NCI-H128 (cell line): Measurements from ENCODE around the gene SCD5.

Source experiments
- DNase-seq: peaks from one replicate; lab custom pipeline; 2025; ENCODE audit not compliant: unreplicated experiment; lab: John Stamatoyannopoulos, UW

The SCD5 gene

DNA sequence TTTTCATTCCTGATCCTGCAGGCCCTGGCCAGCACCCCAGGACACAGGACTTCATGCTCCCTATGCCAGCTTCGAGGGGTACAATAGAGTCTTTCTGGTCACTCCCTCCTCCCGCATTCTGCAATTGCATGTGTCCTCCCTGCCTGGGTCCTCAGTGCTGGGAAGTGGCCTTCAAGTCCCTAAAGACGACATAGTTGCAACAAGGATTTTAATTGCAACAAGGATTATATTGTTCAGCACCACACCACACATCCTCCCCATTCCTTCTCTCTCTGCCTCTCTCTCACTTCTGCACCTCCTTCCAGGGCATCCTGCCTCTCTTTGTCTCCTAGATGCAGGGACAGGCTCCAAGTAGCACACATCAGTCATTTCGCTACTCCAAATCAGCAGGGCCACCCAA lies 25.5 kb downstream of the SCD5 start:
- DNase-seq = no peak

DNA sequence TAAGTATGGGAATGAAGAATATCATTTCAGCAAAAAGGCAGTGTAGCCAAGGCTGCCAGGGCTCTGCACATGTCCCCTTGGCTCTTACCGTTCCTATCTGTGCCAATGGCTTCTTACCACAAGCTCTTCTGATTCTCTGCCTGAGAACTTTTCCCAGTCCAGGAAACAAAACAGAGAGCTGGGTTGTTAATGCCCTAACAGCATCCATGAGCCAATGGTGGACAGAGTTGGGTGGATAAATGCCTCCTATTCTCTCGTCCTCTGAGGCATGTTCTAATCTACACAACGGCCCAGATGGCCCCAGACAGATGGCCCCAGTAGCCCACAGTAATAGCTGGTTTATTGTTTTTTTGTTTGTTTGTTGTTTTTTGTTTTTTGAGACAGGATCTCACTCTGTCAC lies 28.0 kb downstream of the SCD5 start:
- DNase-seq = no peak

DNA sequence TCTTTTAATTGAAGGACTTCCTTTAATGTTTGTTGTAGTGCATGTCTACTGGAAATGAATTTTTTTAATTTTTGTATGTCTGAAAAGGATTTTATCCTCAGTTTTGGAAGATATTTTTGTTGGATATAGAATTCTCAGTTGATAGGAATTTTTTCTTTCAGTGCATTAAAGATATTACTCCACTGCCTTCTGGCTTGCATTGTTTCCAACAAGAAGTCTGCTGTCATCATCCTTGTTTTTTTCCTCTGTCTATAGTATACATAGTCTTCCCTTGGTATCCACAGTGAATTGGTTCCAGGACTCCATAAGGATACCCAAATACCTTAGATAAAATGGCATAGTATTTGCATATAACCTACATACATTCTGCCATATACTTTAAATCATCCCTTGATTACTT lies 33.5 kb downstream of the SCD5 start:
- DNase-seq = no peak

DNA sequence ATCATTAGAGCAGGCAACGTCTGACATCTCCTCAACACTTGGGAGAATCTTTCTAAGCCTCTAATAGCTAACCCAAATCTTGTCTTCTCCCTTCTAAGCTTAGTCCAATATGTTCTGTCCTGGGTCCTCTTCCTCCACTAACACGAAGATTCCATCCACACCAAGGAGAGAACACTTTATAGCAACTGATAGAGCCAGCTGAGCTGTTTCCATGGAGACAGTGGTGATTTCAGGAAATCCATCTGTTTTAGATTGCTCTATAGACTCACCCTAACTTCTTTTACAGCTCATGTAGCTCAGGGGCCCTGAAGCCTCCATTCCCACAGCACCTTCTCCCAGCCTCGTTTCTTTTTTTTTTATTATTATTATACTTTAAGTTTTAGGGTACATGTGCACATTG lies 37.4 kb downstream of the SCD5 start:
- no peak for DNase-seq

DNA sequence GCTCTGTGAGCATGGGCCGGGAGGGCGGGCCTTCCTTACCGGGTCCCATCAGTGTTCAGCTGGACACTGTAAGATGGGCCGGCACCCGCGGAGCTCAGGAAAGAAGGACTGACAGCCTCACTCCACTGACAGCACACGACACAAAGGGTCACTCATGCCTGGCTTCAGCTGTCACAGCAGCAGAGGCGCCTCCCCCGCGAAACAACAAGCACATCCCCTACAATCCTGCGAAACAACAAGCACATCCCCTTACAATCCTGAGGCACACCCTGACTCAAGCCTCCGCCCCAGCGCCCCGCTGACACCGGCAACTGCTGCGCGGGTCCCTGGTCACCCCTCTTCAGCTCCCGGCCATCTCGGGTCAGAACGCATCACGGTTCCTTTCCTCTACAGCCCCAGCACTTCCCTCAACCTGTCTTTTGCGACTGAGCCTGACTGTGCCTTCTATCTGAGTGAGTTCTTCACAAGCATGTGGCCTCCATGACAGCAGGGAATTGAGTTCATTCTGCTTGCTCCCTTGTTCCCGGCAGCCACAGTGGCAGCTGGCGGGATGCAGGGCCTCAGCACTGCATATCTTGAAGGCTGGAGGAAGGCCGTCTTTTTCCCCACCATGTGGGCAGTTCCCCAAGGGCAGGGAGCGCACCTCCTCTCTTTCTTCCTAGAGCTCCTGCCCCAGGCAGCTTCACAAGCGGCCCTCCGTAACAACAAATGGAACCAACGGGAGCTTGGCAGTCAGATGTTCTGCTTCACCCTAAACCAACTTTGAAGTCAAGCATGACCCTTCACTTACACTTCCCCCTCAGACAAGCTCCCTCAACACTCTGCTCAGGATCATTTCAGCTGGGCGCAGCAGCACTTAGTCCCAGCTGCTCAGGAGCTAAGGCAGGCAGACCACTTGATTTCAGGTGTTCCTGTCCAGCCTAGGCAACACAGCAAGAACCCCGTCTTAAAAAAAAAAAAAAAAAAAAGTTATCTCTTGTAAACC lies 39.6 kb downstream of the SCD5 start:
- no peak for DNase-seq

DNA sequence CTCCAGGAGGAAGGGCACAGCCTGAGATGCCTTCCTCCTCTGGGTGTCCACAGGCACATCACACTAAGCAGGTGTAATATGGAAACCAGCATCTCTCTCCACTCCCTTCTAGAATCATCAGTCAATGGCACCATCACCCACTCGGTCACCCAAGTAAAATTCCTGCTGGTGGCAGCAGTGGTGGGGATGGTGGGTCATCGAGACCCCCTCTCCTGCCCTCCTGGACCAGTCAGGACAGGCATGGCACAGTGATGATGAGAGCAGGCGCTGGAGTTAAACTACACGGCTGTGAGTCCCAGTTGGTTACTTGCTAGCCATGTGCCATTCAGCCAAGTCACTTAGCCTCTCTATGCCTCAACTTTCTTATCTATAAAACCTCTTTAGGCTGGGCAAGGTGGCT lies 42.5 kb downstream of the SCD5 start:
- DNase-seq = no peak

DNA sequence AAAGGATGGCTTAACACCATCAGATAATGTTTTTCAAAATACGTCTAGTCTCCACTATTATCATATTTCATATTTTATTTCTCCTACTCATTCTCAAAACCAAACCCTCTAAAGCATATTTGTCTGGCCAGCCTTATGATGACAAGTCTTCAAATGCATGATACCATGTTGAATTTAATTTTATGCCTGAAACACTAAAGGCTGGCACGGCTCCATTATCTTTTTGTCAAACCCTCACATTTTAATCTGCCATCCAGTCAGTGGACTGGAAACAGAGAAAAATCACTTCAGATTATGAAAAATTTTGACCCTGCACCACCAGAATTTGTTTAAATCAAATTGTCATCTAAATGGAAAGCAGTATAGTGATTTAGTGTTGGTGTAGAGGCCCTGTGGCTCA lies 42.9 kb downstream of the SCD5 start:
- no peak for DNase-seq

DNA sequence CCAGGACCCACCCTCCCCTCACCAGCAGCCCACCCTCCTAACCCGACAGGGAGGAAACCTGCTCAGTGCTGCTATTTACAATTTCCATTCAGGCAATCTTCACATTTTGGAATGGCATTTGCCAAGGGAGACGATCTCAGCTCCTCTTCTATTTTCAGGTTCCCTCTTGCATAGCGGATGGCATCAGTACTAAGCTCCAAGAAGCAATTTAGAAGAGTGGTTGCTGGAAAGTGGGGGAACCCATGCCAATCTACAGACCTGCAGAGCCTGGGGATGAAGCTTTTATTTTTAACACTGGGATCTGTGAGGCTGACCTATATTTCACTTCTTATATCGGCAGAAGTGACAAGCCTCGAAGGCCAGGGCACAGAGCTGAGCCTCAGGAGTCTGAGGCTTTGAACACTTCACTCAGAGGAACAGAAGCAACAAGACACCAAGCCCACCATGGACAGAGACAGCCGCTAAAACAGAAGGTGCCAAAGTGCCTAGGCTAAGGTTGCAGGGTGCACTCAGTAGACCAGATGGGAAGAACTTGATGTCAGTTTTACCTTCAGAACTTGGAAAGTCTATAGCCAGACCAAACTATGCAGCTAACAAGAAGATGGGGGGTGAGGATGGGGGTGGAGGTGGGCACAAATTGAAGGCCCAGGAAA lies 44.0 kb downstream of the SCD5 start:
- no peak for DNase-seq

DNA sequence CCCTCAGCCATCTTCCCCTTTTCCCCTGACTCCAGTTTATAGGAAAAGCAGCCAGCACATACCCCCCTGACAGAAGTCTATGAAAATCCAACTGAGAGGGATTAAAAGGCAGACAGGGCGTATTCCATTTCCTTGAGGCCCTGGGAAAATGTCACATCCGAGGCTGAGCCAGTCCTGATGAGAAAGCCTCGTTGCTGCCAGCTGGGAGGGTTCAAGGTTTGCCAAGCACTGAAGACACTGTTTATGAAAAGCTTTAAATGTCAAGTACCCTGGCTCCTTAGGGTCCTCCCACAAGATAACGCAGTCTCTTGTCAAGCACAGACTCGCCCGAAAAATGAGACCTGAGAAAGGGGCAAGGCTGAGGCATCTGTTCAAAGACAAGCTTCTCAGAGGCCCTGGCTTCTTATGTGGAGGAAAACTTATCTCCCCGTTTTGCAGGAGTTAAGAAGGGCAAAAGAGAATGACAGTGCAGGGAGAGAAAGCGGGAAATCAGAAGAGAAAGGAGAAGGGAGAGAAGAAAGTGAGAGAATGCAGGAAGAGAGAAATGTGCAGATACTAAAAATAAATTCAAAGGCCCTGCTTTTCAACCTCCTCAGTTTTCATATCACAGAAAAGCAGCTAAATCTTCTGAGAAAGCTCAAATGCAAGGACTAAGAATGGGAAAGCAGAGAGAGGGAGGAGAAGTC lies 44.7 kb downstream of the SCD5 start:
- DNase-seq = no peak

DNA sequence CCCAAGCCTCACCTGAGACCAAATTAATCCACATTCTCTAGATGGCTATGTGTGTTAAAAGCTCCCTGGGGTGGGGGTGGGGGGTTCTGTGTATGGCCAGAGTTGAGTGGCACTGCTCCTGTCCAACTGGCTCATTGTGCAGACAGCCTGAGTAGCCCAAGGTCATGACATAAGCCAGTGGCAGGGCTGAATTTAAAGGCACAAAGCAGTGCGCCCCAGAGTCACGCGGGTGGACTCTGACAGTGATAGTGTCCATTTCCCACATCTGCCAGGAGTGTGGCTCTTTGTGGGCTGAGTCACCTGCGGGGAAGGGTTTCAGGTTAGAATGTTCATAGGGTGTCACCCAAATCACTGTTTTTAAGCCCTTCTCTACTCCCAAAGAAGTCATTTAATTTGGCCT lies 45.4 kb downstream of the SCD5 start:
- no peak for DNase-seq

DNA sequence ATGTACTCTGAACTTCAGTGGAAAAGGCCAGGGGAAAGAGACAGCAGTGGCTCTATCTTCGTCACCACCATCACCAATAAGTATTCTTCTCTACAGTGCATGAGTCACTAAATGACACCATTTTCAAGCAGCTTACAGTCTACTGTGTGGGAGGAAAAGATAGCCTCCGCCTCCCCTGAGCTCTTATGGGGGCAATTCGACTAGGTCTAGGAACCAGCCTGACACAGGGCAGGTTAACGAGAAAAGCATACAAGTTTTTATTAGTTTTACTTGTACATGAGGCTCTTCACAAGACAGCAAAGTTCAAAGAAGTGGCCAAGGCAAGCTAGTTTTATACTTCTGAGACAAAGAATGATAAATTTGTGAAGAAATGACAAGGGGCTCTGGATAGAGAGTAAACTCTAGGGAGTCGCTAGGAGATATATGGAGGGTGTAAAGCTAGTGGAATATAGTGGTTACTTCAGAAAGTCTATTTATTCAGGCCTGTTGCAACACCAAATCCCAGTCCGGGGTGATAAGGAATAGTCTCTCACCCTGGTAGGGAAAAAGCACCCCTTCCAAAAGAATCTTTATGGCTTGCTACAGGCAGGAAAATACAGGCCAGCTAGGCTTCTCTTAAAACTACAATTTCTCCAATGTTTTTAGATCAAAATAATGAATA lies 49.7 kb downstream of the SCD5 start:
- DNase-seq = no peak

DNA sequence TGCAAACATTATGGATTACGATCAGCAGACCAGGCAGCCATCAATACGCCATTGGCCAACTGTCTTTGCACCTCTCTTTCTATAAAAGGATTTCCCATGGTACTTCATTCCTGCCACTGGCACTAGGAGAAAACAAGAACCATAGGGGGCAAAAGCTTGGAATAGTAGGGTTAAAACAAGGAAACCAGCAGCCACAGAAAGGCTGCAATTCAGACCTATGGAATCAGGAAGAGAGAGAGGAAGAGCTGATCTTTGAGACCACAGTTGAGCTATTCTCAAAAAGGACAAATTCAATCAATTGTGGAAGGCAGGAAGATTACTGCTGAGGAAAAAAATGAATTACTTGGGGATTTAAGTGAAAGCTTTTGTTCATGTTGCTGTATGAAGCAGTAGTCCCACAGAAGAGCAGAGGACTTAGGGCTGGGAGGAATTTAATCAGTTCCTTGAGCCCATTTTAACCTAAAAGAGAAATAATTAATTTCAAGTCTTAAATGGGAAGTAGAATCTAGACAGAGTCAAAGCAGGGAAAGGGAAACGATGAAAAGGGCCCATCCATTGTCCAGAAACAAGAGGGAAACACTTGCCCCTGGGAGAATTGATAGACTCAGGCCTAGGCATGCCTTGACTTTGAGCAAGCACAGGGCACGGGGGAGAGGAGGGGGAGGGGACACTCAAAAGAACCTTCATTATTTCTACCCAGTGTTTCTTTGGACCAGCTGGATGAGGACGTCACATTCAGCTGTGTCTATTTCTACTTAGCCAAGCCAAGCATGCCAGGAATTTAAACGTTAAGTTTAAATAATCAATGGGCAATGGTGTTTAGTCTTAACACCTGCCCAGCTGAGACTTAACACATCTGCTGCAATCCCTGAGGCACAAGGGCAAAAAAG lies 50.7 kb downstream of the SCD5 start:
- DNase-seq = no peak

DNA sequence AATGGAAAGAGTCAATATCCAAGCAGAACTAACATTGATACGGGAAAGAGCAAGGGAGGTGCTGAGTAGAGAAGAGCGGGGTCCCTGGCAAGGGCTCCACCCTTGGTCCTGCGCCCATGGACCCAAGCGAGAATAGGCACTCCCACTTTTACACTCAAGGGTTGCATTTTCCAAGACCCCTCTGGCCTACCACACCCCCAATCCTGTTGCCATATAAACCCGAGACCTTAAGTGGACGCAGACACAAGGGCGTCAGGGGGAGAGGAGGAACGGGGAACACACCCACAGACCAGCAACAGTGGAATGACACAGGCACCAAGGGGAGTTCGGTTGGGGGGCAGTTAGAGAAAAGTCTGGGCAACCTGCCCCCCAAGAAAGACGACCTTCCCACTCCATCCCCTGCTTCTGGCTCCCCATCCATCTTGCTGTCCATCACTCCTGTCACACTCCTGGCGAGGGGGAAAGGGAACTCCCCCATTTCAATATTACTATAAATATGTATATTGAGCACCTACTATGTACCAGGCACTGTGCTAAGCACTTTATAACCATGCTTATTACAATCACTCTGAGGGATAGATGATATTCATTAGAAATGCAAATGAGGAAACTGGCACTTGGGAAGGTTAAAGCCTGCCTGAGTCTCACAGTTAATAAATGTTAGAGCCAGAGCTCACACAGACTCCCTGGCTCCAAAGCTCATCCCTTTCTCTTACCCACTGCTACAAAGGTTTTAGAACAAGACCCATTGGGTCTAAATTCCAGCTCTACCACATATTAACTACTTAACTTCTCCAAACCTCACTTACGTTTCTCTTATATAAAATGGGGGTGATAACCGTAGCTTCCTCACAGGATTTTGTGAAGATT lies 51.7 kb downstream of the SCD5 start:
- DNase-seq = no peak

DNA sequence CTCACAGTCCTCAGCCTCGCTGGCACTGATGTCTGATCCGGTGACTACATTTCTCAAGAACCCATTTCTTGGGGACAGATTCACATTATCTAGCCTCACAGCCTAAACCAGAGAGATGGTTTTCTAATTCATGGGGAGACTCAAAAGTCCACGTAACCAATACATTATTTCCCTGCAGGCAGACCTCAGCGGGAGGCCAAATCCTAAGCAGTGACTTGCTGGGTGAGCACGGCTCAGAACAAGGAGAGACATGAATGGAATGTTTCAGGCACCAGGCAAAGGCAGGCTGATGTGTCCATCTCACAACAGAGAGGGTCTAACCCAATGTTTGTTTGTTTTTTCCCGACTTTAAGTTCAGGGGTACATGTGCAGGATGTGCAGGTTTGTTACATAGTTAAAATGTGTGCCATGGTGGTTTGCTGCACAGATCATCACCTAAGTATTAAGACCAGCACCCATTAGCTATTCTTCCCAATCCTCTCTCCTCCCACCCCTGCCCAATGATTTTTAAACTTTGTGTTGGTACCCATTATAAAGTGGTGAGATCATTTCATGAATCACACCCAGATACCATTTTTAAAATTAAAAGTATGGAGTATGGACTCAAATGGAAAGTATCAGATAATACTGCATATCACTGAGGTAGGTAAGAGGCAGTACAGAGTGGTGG lies 53.3 kb downstream of the SCD5 start:
- DNase-seq = no peak

DNA sequence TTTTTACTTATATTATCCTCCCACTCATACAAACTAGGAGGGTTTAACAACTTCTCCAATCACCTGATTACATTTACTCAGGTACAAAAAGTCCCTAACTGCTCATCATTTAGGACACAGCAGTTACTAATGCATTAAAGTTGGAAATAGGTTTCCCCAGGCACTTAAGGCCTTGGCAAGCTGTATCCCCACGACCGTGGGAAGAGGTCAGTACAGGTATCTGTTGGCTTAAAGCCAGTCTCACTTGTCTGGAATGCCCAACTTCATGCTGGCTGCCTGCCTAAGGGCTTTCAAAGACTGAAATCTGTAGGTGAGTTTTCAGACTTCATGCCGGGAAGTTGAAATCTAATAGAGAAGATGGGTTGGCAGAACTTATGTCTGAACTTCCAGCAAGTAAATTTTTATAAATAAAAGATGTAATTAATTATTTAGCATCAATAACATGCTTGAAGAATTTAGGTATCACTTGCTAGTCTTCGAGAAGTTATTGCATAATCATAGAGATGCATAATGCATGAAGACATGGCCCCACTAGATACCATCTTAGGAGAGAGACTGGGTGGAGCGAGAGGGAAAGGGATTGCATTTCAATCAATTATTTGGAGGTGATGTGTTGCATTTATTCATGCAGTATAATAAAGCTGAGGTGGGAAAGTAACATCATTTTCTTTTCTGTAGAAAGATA lies 54.2 kb downstream of the SCD5 start:
- no peak for DNase-seq

DNA sequence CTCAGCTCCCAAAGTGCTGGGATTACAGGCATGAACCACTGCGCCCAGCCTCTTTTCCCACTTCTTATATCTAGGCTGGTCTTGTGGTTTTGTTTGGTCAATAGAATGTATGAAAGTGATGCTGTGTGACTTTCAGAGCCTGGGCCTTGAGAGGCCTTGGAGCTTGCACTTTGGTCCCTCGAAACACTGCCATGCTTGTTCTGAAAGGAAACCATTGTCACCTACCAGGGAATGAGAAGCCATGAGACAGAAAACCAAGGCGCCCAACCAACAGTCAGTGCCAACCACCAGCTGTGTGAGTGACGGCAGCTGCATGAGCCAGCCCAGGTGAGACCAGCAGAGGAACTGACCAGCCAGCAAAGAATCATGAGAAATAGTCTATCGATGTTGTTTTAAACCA lies 57.4 kb downstream of the SCD5 start:
- no peak for DNase-seq

DNA sequence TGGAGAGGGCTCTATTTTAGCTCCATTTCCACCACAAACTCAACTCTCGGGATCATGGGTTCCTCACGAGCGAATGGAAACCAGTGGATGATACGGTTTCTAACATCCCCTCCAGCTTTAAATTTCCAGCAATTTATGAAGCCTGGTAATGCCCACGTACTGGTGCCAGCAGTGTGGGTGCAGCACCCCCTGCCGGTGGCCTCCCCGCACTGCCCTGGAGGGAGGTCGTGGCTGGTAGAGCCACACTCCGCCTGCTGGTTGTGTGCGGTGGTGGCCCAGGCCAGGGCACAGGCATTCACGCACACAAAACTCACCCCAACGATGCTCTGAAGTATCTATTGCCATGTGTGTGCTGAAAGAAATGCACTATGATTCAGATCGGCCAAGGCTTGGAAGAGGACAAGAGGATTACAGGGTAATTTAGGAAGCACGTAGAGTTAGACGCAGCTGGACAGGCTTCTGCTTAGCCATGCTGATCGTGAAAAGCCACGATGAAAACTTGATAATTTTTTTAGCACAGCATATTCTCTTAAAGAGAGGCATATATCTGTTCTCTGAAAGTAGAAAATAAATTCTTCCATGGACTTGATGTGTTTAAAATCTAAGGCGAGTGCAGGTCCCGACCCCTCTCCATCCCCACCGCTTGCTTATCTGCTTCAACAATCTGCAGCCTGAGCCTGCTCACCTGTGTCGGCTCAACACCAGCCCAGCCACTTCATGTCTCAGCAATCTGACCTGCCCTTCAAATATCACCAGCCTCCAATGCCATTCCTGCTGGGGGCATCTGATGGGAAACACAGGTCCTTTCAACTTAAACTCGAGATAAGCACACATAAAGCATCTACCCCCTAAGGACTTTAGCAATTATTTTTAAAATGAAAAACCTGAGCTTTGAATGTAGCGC lies 59.1 kb downstream of the SCD5 start:
- no peak for DNase-seq
